Pancreas (tissue), 10 donors: Measurements from ENCODE around the gene MCIDAS. TPM values are rescaled to one million over a fixed set of nuclear protein-coding genes. Genes with fewer than 3 reads are reported as not detected.

Source experiments
- ATAC-seq, 4 donors: fragments of 200-7000 bp; cut with Tn5 transposase; one replicate each; pipeline versions ENCODE4 v1.8.0 to v1.9.1; 2020; ENCODE audit warnings: mild to moderate bottlenecking in 4 of 4, moderate library complexity in 4 of 4
- DNase-seq, 6 donors: peaks; one replicate each; pipeline ENCODE4 v3.0.0-alpha.2; 2020
- FAIRE-seq: peaks from 2 replicates; lab custom pipeline; 2012; peaks lifted over from hg19 to GRCh38; lab: Jason Lieb, UNC
- H3K27ac ChIP-seq, 4 donors: fragments of 200-600 bp; sonication (generic); 1 replicate in 3 of 4; 2 replicates in 1 of 4; pipeline versions ENCODE4 v1.5.0 to v1.8.0; 2020
- H3K27me3 ChIP-seq, 4 donors: fragments of 200-600 bp; one replicate each; pipeline ENCODE4 v1.8.0; 2021
- H3K36me3 ChIP-seq, 3 donors: fragments of 200-600 bp; sonication (generic) in 1 of 3; one replicate each; pipeline versions ENCODE4 v1.5.0 to v1.8.0; 2020 to 2021
- H3K4me1 ChIP-seq, 3 donors: fragments of 200-600 bp; one replicate each; pipeline ENCODE4 v1.8.0; 2021
- H3K4me3 ChIP-seq, 4 donors: fragments of 200-600 bp; sonication (generic) in 2 of 4; one replicate each; pipeline versions ENCODE4 v1.5.0 to v1.8.0; 2020 to 2021
- H3K9me3 ChIP-seq, 4 donors: fragments of 200-600 bp; one replicate each; pipeline ENCODE4 v1.8.0; 2021
- WGBS, 2 donors: extraction: QIAGEN DNeasy Blood & Tissue Kit; methylation state at CpG; one replicate each; pipeline ENCODE4 v1.1.7; 2013; 5-methylcytosine and 5-hydroxymethylcytosine counted together
- intact Hi-C, 3 donors: fragments of 100-400 bp; cut with DNase I; formaldehyde crosslinking; loops; one replicate each; pipeline versions ENCODE4 v1.11.1 to v1.14.2; 2022
- polyA plus RNA-seq, 2 donors: library from polyadenylated mRNA; stranded (reverse); fragments of 200-250 nt; gene quantifications; one replicate each; pipeline ENCODE4 v1.2.3, GENCODE V29; 2013
- total RNA-seq, 6 donors: library from RNA; stranded (reverse); fragmentation: NEBNext Ultra II Directional in 4 of 6; extraction: Animal tissue kit (Norgen Biotek cat#: 25700) in 4 of 6; gene quantifications; one replicate each; pipeline versions ENCODE4 v1.2.1 to v1.2.4, GENCODE V29; 2021 to 2023
- TF ChIP-seq, protein P1 (sequence below), 4 donors: fragments of 200-600 bp; sonication (generic) in 3 of 4; IDR thresholded peaks; one replicate each; pipeline versions ENCODE4 v1.5.0 to v1.8.0; 2021; ENCODE audit warnings: antibody characterized with exemption in 4 of 4
- donor health status: healthy with polysubstance abuse.
- donor health status: DM: no; HTN: no; CAD: no; lungs with moderate emphysema.
- donor health status: DM: no; HTN: no; CAD: no.
- donor health status: control.
- donor health status: control.
- donor health status: Bipolar disorder and iron deficiency.
- donor health status: DM: yes; HTN: yes; CAD: no.
- donor health status: DM: no; HTN: no; CAD: no.
- donor health status: DM: no; HTN: no; CAD: no.
- donor health status: DM: yes; HTN: yes; CAD: no.

MCIDAS gene
- total and polyA plus RNA-seq, 8 donors: 0.16 to 1.2 (median 0.57) TPM

DNA sequence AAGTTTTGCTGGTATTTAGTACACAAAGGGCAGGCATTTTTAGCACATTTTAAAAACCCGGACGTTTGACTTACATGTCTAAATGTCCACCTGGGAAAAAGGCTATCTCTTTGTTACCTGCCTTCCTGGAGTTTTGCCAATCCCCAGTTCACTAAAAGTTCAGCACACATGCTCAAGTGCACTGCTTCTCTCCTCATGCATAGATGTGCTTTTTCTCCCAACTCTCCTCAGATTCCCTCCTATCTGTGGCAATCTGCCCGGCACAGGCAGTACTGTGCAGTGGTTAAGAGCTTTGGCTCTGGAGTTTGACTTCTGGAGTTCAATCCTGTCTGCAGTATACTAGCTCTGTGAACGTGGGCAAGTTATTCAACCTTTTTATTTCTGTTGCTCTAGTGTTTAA is 14.6 kb upstream of the MCIDAS start:
- H3K9me3 ChIP-seq: no peaks in the 10 kb centered on the region
- TF ChIP-seq, protein P1, sequence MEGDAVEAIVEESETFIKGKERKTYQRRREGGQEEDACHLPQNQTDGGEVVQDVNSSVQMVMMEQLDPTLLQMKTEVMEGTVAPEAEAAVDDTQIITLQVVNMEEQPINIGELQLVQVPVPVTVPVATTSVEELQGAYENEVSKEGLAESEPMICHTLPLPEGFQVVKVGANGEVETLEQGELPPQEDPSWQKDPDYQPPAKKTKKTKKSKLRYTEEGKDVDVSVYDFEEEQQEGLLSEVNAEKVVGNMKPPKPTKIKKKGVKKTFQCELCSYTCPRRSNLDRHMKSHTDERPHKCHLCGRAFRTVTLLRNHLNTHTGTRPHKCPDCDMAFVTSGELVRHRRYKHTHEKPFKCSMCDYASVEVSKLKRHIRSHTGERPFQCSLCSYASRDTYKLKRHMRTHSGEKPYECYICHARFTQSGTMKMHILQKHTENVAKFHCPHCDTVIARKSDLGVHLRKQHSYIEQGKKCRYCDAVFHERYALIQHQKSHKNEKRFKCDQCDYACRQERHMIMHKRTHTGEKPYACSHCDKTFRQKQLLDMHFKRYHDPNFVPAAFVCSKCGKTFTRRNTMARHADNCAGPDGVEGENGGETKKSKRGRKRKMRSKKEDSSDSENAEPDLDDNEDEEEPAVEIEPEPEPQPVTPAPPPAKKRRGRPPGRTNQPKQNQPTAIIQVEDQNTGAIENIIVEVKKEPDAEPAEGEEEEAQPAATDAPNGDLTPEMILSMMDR (IDR thresholded peaks at IDR 0.05): no peak
- WGBS, 2 donors: 13 to 15% methylated on average over 4 of the region's 4 CpGs
- DNase-seq: peak in 1 of 6 donors; percentile 49
- H3K4me1 ChIP-seq: peaks cover 0 to 9% (median 5%) of the 10 kb centered on the region in 3 donors
- H3K27me3 ChIP-seq: no peaks in the 10 kb centered on the region
- intact Hi-C loops: no loop called here
- FAIRE-seq: no peak
- H3K27ac ChIP-seq: no peak overlapping the region
- no peak overlapping the region for H3K4me3 ChIP-seq
- H3K36me3 ChIP-seq: no peaks in the 10 kb centered on the region
- ATAC-seq: peak; percentile 39 to 80 (median 57)

DNA sequence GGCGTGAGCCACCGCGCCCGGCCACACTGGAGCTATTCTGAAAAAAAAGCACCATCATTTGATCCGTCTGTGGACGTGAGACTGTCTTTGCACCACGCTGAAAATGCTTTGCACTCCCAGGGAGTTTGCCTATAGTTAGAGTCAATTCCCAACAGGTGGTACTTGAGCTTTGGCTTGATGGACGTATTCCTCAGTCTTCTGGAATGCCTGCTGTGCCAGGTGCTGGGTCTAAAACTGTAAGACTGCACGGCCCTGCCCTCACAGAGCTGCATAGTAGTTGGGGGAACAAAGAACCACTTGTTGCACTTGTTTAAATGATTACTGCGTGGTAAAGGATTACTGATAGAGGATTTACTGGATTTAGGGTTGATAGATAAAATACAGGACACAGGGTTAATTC is 9.7 kb upstream of the MCIDAS start:
- DNase-seq (no peak), FAIRE-seq (no peak), ATAC-seq (no peak)
- Histone ChIP-seq H3K27me3 (peaks cover 0 to under 1% (median 0%) of the 10 kb centered on the region in 4 donors), H3K4me3 (no peak overlapping the region), H3K4me1 (peaks cover 0 to 12% (median 5%) of the 10 kb centered on the region in 3 donors), H3K27ac (no peak overlapping the region), H3K36me3 (no peaks in the 10 kb centered on the region), H3K9me3 (no peaks in the 10 kb centered on the region)
- intact Hi-C loops: no loop called here
- TF ChIP-seq, protein P1 (IDR thresholded peaks at IDR 0.05): no peak
- WGBS, 2 donors: 83 to 85% methylated on average over 10 of the region's 10 CpGs

DNA sequence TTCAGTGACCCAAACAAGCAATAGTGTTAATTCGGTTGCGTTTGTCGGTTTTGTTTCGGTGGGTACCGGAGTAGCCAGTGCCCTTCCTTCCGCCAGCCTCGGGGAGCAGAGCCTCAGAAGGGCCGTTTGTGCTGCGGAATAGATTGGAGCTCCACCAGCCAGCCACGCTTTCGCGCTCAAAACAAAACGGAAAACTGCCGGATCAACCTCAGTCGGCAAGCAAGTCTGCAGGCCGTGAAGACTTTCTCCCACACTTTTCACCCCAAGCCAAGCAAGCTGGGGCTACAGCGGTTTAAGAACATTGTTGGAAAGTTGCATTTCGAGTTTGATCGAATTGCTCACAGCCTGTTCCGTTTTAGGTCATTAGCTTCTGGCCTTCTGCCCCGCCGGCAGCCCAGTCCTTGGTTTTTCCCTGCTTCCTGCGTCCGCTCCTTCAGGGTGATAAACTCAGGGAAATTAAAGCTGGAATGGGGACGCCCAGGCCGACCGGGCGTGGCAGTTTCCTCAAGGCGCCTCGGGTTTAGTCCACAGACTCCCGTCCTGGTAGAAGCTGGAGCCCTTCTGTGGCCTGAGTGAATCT is 7.1 kb upstream of the MCIDAS start:
- Histone ChIP-seq H3K27ac (peak overlapping the region; percentile 6 to 90 (median 82)), H3K36me3 (no peaks in the 10 kb centered on the region), H3K27me3 (peaks cover 0 to 3% (median 0%) of the 10 kb centered on the region in 4 donors), H3K4me1 (peaks cover 0 to 5% (median 0%) of the 10 kb centered on the region in 3 donors), H3K9me3 (no peaks in the 10 kb centered on the region), H3K4me3 (peak overlapping the region; percentile 55 to 81 (median 66))
- TF ChIP-seq, protein P1 (IDR thresholded peaks at IDR 0.05): no peak
- peak in 4 of 6 donors; percentile 40 to 63 (median 48) for DNase-seq
- ATAC-seq: peak in 3 of 4 donors; percentile 7 to 10 (median 9)
- WGBS, 2 donors: 3 to 4% methylated on average over 31 of the region's 31 CpGs
- intact Hi-C loops: loop anchor here in 1 of 3 donors (5.0 kb wide), 1 partner anchor 57 kb away; no protein-coding TSS in a partner anchor
- FAIRE-seq: no peak

DNA sequence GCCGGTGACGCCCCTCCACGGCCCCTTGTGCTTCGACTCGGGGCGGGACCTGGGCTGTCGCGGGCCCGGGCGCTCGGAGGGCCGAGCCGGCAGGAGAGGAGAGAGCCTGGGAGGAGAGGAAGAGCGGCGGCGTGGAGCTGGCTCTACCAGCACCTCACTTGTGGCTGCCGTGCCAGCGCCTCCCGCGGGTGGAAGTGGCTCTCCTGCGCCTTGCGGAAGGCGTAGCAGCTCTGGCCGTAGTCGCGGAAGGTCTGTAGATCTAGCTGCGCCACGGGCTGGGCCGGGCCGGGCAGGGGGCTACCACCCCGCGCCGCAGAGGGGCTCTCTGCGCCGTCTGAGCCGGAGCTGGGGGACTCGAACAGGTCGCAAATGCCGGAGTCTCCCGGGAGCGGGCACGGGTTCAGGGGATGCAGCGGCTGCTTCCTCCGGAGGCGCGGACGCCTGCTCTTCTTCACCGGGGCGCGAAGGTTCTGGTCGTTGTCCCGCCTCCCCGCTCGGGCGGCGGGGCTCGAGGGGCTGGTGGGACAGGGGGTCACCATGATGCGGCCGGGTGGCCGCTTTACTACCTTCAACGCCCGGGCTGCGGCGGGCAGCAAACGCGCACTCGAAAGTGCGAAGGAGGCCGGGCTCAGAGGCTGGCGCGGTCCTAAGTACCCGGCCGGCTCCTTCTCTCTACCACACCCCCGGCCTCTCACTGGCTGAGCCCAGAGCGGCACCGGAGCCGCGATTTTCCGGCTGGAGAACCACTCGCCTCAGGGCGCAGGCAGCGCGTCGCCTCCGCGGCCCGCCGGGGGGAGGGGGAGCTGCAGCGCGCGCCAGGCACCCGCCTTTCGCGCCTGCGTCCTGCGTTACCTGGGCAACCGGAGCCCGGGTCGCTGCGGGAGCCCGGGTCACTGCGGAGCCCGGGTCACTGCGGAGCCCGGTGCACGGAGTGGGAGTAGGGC is 6.1 kb upstream of the MCIDAS start, which contains the start of gene CCNO:
CCNO (minus strand) TSS at position 624 of the 944 bp plus-strand sequence; CDS start at position 539, 85 bp downstream.
- Histone ChIP-seq H3K4me1 (peaks cover 0 to 5% (median 0%) of the 10 kb centered on the region in 3 donors), H3K27ac (peak within 1 kb of the TSS; percentile 54 to 90 (median 82)), H3K36me3 (no peaks in the 10 kb centered on the region), H3K4me3 (peak within 1 kb of the TSS; percentile 55 to 81 (median 66)), H3K9me3 (no peaks in the 10 kb centered on the region), H3K27me3 (peaks cover 0 to 3% (median 0%) of the 10 kb centered on the region in 4 donors)
- ATAC-seq: peak; percentile 79 to 89 (median 88)
- peak; percentile 86 to 94 (median 90) for DNase-seq
- WGBS, 2 donors: 1% methylated on average over 78 to 106 of the region's 106 CpGs
- FAIRE-seq: no peak
- intact Hi-C loops: loop anchor here in 1 of 3 donors (5.0 kb wide), 1 partner anchor 56 kb away; no protein-coding TSS in a partner anchor
- TF ChIP-seq, protein P1 (IDR thresholded peaks at IDR 0.05): no peak
